ENCODE measurements around the gene CCDC178. TPM values are rescaled to one million over a fixed set of nuclear protein-coding genes. Genes with fewer than 3 reads are reported as not detected.

The CCDC178 gene
- total RNA-seq, 4 donors from 2014 or later = 1.0 to 6.0 (median 5.0) TPM

GRCh38 chr18:33123862-33124518, 316.5 kb downstream of the CCDC178 start:
- no peak for TF ChIP-seq CTCF (IDR thresholded peaks at IDR 0.05; ENCODE audit: low read depth)

GRCh38 chr18:33116376-33116775, 324.1 kb downstream of the CCDC178 start:
- TF ChIP-seq CTCF (IDR thresholded peaks at IDR 0.05; ENCODE audit: low read depth) = no peak

DNA sequence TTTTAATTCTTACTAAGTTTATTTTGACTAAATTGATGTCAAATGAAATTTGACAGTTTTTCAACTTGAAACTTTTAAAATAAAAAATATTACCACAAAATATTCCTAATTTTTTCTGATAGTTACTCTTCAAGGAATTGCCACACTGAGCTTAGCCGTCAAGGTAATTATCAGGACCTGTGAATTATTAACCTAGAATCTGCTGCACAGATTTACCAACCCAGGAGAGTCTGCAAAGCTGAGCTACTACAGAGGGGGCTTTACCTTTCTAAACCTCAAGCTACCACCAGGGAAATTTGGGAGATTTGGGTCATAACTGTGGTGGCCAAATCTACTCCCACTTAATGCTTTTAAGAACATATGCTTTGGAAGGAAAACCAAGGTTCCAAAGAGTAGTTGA, 324.6 kb downstream of the CCDC178 start:
- no peak for TF ChIP-seq CTCF (IDR thresholded peaks at IDR 0.05; ENCODE audit: low read depth)

DNA sequence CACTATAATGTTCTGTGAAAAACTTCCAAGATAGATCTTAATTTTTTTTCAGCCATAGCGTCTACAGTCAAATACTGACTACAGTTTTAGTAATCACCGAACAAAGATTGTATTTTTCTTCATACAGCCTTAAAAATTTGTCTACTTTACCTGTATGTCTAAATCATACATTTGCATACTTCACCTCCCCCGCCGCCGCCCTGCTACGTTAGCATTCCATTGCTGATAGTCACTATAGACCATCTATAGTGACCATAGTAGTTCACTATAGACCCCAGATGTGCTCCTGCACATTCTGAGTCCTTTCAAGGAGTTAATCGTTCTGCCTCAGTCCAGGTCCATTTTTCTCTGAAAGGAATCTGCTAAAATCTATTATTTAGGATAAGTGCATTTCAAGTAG, 325.0 kb downstream of the CCDC178 start:
- TF ChIP-seq CTCF (IDR thresholded peaks at IDR 0.05; ENCODE audit: low read depth) = no peak

DNA sequence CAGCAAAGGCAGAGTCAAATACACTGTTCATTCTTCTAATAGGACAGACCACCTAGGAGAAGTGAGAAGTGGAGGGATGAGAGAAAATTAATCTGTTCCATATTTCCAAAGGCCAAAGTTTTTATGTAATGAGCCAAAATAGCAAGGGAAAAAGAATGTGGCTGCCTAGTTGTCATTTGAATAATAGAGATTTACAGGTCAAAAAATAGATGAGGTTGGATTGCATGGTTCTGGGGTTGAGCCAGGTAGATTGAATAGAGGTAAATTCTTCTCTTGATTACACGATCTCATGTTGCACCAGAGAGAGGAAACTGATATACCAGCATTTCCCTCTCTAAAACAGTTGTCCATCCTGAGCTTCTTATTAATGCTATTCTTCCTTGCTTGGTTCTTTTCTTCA, 325.8 kb downstream of the CCDC178 start:
- TF ChIP-seq CTCF (IDR thresholded peaks at IDR 0.05; ENCODE audit: low read depth) = no peak

DNA sequence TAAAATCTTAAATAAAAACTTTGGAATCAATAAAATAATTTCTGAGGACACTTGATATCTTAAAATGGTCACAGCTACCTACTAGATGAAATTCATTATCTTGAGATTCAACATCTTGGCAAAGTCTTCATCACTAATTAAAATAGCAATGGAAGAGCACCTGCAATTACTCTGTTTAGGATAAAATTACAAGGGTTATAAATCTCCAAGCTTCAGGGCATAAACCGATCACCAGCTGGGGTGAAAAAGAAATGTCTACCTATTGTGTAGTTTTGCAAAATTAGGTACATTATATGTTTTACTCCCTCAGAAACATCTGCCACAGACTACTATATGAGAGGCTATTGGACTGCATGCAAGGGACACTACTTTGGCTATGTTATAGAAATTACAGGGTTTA, 327.1 kb downstream of the CCDC178 start:
- no peak for TF ChIP-seq CTCF (IDR thresholded peaks at IDR 0.05; ENCODE audit: low read depth)

GRCh38 chr18:33107511-33107910, 333.0 kb downstream of the CCDC178 start:
- TF ChIP-seq CTCF (IDR thresholded peaks at IDR 0.05; ENCODE audit: low read depth) = no peak
